Measurements from ENCODE around the gene IRF3.
A peak's percentile ranks its signal among the peaks of the same experiment; 100 is the strongest.

Gene IRF3

GRCh38 chr19:49646586-49646985 is 19.1 kb downstream of the IRF3 start:
- no peak for DNase-seq (ENCODE audit: low spot score)

- no peak for DNase-seq (ENCODE audit: low spot score)
These were observed 19.7 kb downstream of the IRF3 start for GRCh38 chr19:49645995-49646394.

- DNase-seq (ENCODE audit: low spot score): no peak
These were observed 20.1 kb downstream of the IRF3 start for GRCh38 chr19:49645592-49645991.

GRCh38 chr19:49643466-49643865 is 22.2 kb downstream of the IRF3 start:
- no peak for DNase-seq (ENCODE audit: low spot score)

GRCh38 chr19:49642492-49643035 is 23.1 kb downstream of the IRF3 start:
- no peak for DNase-seq (ENCODE audit: low spot score)

GRCh38 chr19:49641688-49642491 is 23.8 kb downstream of the IRF3 start, which contains the start of gene SCAF1:
Gene SCAF1, plus strand, starts transcription at chr19:49642209. Its CDS starts 2,818 bp downstream, at chr19:49645027.
- peak; percentile 97 for DNase-seq (ENCODE audit: low spot score)

- DNase-seq (ENCODE audit: low spot score): peak; percentile 97
These were observed 25.4 kb downstream of the IRF3 start, which contains the start of gene RRAS for GRCh38 chr19:49640113-49640898. Gene RRAS, minus strand, starts transcription at chr19:49640143. Its CDS starts 45 bp downstream, at chr19:49640098.

GRCh38 chr19:49639401-49640112 is 26.1 kb downstream of the IRF3 start:
- DNase-seq (ENCODE audit: low spot score): no peak

- DNase-seq (ENCODE audit: low spot score): peak; percentile 94
These were observed 27.6 kb downstream of the IRF3 start for GRCh38 chr19:49637821-49638738.

GRCh38 chr19:49636233-49636932 is 29.3 kb downstream of the IRF3 start:
- no peak for DNase-seq (ENCODE audit: low spot score)

GRCh38 chr19:49635530-49636232 is 30.0 kb downstream of the IRF3 start:
- no peak for DNase-seq (ENCODE audit: low spot score)

- DNase-seq (ENCODE audit: low spot score): peak; percentile 37
These were observed 32.4 kb downstream of the IRF3 start for GRCh38 chr19:49633273-49633672.

GRCh38 chr19:49632576-49632975 is 33.1 kb downstream of the IRF3 start:
- DNase-seq (ENCODE audit: low spot score): no peak

- DNase-seq (ENCODE audit: low spot score): no peak
These were observed 34.0 kb downstream of the IRF3 start for GRCh38 chr19:49631610-49632192.

- no peak for DNase-seq (ENCODE audit: low spot score)
These were observed 34.6 kb downstream of the IRF3 start for GRCh38 chr19:49631014-49631588.

GRCh38 chr19:49629659-49630058 is 36.0 kb downstream of the IRF3 start:
- no peak for DNase-seq (ENCODE audit: low spot score)

- no peak for DNase-seq (ENCODE audit: low spot score)
These were observed 39.4 kb downstream of the IRF3 start for GRCh38 chr19:49626226-49626625.

- no peak for DNase-seq (ENCODE audit: low spot score)
These were observed 40.4 kb downstream of the IRF3 start for GRCh38 chr19:49624967-49625910.
